GM18873 (cell line): ENCODE measurements around the gene HABP4.

Source experiments
- ATAC-seq: cut with Tn5 transposase; IDR thresholded peaks from one replicate; pipeline ENCODE4 v1.9.1; 2021; ENCODE audit warnings: mild to moderate bottlenecking, moderate library complexity, moderate number of reproducible peaks; ENCODE audit not compliant: unreplicated experiment, low FRiP score

HABP4 gene

GRCh38 chr9:96514108-96514799 lies 64.3 kb downstream of the HABP4 start:
- no peak for ATAC-seq

DNA sequence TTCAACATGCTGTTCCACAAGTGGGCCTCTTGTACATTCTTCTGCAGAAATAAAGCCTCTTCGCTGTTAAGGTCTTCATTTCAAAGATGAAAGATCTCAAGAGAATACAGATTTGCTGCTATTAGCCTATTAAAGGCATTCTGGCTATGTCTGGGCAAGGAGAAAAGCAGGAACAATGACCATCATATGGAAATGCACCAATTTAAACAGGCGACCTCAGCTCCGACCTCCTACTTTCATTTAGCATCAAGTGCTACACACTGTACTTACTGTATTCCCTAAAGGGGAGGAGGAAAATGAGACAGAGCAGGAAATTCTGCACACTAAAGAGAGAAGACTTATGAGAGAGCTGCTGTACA lies 64.8 kb downstream of the HABP4 start:
- ATAC-seq = no peak

DNA sequence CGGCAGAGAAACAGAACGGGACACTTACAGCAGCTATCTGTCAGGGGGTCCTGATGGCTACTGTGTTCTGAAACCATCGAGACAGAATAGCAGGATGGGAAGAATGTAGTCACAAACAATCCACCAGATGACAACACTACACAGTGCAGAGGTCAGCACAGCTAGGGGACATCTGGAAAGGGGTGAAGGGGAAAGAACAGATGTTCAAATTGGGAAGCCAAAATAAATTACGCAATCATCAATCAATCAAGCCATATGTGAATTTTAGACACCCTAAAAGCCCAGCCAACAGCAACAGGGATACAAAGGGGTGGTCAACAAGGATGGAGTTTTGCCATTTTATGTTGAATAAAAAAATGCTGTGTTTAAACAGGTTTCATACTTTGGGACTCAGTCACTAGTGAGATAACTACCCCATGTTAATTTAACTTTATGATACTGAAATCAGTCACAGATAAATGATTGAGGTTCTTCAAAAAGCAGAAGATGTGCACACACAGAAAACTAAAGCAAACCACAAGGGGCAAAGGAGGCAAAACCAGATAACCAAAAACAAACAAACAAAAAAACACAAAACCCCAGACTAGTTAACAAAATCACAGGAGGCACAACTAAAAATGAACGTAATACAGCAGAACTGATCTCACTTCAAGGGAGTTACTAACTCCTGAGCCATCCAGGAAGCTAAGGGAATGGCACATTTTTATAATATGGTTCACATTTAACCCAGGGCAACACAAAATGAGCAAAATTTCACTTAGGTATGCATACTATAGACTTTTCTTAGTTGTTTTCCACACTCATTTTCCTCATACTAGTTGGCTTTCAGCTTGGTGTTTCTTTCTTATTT lies 65.9 kb downstream of the HABP4 start:
- ATAC-seq = no peak

GRCh38 chr9:96519095-96519494 lies 69.1 kb downstream of the HABP4 start:
- no peak for ATAC-seq

- ATAC-seq = no peak
These were observed 69.8 kb downstream of the HABP4 start for GRCh38 chr9:96519787-96520186.

- ATAC-seq = no peak
These were observed 72.4 kb downstream of the HABP4 start for GRCh38 chr9:96522366-96522765.

- no peak for ATAC-seq
These were observed 73.4 kb downstream of the HABP4 start for GRCh38 chr9:96523374-96523773.

DNA sequence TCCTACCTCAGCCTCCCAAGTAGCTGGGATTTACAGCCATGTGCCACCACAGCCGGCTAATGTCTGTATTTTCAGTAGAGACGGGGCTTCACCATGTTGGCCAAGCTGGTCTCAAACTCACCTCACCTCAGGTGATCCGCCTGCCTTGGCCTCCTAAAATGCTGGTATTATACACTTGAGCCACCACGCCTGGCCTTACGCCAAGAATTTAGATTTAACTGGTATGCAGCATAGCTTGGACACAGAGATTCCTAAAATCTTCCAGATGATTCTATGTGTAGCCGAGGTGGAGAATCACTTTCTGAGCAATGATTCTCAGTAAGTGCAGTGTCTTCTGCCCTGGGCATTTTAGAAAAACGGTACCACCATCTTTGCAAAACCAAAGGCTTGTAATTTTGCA lies 74.1 kb downstream of the HABP4 start:
- no peak for ATAC-seq

DNA sequence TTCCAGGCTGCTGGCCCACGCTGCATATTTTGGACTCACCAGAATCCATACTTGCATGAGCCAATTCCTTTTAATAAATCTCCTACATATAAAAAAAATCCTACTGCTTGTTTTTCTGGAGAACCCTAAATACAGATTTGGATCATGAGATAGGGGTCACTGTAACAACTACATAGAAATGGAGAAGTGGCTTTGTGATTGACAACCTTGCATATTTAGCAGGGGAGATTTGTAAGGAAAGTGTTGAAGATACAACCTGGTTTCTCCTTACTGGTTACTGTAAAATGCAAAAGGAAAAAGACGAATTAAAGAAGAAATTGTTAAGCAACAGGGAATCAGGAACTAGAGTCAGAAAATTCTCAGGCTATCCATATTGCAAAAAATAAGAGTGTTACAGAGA lies 74.8 kb downstream of the HABP4 start:
- no peak for ATAC-seq

- no peak for ATAC-seq
These were observed 82.2 kb downstream of the HABP4 start for GRCh38 chr9:96532173-96532572.

DNA sequence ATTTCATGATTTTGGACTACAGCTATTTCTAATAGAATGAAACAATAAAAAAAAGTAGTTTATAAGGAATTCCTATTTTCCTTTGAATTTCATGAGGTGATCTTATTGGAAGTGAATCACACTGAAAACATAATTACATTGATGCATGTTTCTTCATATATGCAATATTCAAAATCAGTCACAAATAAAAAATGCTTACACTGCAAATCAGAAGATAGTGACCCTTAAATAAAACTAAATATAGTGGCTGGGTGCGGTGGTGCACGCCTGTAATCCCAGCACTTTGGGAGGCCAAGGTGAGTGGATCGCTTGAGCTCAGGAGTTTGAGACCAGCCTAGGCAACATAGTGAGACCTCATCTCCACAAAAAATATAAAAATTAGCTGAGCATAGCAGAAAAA lies 90.1 kb downstream of the HABP4 start:
- no peak for ATAC-seq
